GM19372 (cell line): Measurements from ENCODE around the gene DYRK1B.

Experiments used
- ATAC-seq: cut with Tn5 transposase; IDR thresholded peaks from one replicate; pipeline ENCODE4 v1.9.1; 2021; ENCODE audit warnings: mild to moderate bottlenecking, low read depth, moderate library complexity; ENCODE audit not compliant: unreplicated experiment

DYRK1B gene

DNA sequence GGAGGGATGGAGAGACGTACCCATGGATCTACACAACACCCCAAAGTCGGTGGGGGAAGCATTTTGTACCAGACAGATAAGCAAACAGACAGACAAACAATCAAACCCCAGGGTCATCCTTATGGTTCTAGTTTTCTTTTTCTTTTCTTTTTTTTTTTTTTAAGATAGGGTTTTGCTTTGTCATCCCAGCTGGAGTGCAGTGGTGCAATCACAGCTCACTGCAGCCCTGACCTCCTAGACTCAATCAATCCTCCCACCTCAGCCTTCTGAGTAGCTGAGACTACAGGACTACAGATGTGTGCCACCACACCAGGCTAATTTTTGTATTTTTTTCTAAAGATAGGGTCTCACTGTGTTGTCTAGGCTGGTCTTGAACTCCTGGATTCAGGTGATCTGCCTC lies 30.2 kb upstream of the DYRK1B start:
- ATAC-seq: no peak

DNA sequence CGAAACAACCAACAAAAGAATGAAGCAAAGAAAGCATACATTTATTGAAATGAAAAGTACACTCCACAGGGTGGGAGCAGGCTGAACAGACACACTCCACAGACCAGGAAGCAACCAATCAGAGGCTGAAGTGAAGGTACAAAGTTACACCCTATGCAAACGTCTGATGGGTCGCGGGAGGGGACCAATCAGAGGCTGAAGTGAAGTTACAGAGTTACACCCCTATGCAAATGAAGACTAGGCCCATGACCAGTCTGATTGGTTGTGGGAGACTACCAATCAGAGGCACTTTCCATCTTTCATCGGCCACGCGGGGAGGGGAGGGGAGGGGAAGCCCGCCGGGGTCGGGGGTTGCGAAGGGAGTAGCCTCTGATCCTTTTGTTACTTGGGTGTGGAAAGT lies 24.6 kb upstream of the DYRK1B start:
- no peak for ATAC-seq

DNA sequence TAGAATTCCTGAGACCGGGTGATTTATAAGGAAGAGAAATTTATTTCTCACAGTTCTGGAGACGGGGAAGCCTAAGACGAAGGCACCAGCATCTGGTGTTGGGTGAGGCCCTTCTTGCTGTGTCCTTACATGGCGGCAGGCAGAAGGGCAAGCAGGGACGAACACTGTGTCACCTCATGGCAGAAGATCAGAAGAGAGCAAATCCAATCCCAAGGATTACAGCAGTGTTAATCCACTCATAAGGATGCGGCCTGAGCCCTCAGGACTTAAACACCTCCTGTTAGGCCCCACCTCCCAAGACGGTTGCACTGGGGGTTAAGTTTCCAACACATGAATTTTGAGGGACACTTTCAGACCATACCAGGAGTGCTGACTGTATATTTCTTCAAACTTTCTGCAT lies 18.9 kb upstream of the DYRK1B start:
- ATAC-seq: no peak

DNA sequence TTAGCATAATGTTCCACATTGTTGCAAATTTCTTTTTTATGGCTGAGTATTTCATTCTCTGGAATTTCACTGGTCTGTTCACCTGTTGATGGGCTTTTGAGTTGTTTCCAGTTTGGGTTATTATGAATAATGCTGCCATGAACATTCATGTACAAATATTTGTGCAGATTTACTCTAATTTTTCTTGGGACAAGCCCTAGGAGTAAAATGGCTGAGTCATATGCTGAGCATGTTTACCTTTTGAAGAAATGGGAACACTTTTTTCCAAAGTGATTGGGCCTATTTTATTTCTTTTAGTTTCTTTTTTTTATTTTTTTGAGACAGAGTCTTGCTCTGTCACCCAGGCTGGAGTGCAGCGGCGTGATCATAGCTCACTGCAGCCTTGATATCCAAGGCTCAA lies 16.9 kb upstream of the DYRK1B start:
- ATAC-seq: no peak

DNA sequence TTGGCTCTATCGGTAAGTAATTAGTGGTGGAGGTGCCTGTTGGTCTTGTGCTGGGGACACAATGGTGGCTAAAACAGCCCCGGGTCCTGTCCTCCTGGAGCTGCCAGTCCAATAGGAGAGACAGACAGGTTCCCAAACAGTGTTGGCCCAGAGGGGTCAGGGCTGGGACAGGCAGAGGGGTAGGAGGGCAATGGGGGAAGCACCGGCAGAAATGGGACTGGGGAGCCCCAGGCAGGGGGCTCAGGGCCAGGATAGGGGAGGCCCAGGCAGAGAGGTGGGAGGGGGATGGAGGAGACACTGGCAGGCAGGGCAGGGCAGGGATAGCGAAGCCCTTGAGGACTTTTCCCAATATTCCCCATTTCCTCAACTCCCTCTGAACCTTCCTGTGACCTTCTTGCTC lies 14.4 kb upstream of the DYRK1B start:
- no peak for ATAC-seq

DNA sequence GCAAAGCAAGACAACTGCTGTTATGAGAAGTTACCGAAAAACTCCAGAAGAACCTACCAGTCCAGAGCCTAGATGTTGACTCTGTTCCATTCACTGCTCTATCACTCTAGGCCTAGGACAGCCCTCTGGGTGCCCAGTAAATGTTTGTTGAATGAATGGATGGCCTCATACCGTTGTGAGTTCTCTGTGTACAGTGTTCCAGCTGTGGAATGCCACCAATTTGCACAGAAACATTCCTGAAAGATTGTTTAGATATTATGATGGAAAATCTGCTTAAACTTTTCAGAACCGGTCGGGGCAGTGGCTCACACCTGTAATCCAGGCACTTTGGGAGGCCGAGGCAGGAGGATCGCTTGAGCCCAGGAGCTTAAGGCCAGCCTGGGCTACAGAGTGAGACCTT lies 13.6 kb upstream of the DYRK1B start:
- ATAC-seq: no peak

DNA sequence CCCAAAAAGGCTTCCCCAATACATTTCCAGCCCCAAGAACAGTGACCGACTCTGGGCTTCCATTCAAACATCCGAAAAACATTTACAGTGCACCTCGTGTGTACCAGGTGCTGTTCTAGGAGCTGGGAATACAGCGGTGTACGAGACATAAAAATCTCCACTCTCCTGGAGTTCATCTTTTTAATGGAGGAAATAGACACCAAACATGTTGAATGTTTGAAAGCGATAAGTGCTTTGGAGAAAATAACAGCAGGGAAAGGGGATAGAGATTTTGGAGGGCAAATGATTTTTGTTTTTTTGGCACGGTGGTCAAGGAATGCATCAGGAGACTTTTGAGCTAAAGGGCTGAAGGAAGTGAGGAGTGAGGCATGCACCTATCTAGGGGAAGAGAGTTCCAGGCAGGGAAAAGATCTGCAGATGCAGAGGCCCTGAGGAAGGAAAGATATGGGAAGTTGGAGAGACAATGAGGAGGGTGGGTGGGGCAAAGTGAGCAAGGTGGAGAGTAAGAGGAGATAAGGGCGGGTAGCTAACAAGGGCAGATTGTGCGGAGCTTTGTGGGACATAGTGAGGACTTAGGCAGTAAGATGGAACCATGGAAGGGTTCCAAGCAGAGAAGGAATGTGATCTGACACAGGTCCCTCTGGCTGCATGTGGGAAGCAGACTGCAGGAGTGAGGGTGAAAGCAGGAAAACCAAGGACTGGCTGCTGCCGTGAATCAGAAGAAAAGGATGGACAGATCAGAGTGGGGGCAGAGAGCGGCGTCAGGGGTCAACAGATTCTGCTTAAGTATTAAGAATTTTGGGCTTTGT lies 12.9 kb upstream of the DYRK1B start:
- ATAC-seq: no peak

DNA sequence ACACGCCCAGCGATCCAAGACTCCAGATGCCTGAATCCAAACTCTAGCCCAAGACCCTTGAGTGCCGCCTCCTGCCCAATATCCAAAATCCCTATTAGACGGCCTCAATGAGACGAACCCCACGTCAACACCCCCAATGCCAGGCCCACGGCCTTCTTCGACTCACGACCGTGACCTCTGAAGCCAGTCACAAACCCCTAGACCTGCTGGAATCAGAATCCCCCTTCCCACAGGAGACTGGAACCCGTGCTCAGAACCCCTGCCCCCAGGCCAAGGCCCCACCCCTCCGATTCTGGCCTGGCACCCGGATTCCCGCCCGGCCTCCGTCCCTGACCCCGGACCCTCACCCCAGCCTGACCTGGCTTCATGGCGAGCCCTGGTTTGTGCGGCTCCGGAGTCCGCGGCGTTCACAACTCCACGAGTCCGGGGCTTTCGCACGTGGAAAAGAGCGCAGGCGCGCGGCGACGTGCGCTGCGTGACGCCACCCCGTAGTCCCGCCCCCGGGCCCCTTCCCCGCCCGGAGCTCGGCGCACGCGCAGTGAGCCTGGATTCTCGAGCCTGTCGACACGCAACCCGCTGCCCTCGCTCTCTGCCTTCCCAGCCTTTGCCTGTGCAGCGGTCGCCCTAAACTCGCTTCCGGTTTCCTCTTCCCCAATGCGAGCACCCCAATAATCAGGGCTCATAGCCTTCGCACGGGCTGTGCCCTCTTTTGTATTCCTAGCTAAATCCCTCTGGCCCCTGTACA lies 12.1 kb upstream of the DYRK1B start, which contains the start of gene FBL:
FBL (minus strand) TSS at position 447 of the 745 bp plus-strand sequence; CDS start at position 368, 79 bp downstream.
- peak; percentile 85 for ATAC-seq

DNA sequence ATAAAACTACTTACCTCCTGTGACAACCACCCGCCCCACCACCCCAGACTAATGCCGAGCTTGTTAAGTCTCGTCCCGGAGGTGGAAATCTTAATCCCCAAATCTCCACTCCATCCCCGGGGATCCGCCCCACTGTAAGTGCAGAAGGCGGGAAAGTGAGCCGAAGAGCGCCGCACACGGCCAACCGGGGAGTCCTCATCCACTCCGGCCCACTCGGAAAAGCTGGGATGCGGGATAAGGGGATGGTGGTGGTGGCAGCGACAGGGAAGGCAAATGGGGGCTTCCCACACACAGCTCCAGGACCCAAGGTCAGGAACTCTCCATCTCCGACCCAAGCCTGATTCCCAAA lies 11.6 kb upstream of the DYRK1B start:
- no peak for ATAC-seq

DNA sequence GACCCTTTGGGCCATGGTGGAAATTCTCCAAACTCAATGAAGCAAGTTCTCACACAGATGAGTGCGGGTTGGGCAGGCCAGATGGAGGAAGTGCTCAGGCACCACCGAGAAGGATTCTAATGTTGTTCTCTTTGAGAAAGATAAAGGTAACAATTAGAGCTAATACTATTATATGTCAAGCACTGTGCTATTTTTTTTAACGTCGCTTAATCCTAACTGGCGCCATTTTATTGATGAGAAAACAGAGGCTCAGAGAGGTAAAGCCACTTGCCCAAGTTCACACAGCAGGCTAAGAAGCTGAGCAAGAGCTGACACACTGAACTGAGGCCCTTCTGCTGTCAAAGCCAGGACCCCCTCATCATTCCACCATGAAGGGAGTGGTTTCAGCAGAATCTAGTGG lies 11.2 kb upstream of the DYRK1B start:
- ATAC-seq: no peak

DNA sequence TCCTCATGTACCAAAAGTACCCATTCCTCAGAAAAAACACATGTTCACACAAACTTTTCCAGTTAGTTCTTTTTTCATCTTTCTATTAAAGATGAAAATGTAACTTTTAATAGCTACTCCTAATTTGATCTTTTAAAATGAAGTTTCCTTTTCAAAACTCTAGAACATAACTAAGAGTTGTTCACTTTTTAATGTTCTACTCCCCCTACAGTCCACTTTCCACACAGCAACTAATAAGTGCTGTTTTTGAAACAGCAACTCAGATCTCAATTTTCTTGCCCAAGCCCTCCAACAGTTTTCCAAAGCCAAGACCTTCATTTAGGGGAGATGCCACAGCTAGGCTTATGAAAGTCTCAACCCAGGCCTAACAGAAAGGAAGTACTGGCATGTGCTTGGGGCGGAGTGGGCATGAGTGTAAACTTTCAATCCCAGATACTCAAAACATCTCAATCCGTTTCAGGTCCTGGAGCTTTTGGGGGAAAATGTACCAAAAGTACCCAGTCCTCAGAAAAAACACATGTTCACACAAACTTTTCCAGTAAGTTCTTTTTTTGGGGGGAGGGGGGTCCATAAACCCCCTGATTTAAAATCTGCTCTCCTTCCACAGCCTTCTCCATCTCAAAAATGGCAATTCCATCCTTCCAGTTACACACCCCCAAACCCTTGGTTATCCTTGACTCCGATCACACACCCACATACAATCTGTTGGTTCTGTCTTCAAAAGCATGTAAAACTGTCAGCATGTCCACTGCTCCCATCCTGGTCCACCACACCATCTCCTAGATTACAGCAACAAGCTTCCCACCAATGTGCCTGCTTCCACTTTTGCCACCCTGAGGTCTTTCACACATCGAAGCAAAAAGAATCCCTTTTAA lies 10.2 kb upstream of the DYRK1B start:
- no peak for ATAC-seq

DNA sequence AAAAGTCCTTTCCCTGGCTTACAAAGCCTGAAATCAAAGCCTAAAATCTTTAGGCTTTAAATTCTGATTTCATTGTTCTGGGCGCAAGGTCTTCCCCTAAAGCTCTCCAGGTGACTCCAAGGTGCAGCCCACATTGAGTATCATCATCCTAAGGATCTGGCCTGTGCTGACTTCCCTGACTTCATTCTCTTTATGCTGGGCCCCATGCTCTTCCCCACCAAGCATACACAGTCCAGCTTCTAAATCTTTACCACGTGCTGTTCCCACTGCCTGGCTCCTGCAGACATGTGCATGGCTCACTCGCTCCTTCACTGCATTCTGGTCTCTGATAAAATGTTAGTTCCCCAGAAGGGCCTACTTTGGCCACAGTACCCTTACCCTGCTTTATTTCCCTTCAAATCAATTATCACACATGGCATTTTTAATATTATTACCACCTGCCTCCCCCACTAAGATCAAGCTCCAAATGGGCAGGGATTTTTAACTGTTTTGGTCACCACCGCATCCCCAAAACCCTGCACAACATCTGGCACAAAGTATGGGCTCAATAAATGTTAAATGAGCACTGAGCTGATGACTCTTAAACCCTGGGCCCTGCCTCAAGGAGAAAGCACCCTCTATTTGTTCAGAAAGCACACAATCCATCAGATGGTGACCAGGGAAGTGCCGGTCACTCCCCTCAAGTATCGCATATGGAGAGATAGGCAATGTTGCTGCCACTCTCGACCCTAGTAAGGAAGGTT lies 8.9 kb upstream of the DYRK1B start:
- ATAC-seq: no peak

DNA sequence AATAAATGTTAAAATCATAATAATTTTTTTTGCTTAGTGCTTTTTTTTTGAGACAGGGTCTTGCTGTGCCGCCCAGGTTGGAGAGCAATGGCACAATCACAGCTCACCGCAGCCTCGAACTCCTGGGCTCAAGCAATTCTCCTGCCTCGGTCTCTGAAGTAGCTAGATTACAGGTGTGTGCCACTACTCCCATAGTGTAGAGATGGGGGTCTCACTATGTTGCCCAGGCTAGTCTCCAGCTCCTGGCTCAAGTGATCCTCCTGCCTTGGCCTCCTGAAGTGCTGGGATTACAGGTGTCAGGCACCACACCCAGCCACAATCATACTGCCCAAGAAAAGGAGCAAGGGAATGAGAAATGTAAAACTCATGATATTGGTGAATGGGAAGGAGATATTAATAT lies 7.1 kb upstream of the DYRK1B start:
- ATAC-seq: no peak

DNA sequence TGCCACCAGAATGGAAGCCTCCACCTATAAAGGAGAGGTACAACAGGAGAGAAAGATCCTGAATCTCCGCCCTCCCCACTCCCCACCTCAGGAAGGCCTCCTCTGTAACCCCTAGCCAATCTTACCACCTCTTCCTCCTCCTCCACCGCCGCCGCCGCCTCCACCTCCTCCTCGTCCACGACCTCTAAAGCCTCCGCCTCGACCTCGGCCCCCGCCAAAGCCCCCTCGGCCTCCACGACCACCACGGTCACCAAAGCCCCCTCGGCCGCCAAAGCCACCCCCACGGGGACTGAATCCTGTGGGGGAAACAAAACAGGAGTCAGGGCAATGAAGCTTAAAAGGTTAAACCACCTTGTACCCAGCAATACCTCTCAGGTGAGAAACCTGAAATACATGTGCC lies 6.5 kb upstream of the DYRK1B start:
- no peak for ATAC-seq

DNA sequence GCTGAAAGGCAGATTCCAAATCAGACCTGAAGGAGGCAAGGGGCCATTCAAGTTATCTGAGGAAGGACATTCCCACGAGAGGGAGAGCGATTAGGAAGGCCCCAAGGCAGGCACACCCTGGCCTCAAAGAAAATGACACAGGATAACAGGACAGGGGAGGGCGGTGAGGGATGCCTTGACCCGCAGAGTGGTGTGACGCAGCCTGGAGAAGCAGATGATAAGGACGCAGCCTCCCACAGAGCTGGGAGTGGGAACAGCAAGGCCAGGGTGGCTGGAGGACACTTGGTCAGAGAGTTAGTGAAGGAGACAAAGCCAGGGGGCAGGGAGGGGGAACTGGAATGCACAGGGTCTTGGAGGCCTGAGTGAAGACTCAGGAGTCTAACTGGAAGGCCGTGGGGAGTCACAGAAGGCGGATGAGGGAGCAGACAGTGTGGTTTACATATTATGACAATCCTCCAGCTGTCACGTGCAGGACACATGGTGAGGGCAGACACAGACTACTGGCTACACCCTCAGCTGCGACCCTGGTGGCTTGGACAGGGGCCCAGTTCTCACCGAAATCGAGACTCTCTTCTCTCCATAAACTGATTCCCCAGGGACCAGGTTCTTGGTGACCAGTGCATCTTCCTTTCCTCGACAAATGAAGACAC lies 5.8 kb upstream of the DYRK1B start:
- no peak for ATAC-seq

DNA sequence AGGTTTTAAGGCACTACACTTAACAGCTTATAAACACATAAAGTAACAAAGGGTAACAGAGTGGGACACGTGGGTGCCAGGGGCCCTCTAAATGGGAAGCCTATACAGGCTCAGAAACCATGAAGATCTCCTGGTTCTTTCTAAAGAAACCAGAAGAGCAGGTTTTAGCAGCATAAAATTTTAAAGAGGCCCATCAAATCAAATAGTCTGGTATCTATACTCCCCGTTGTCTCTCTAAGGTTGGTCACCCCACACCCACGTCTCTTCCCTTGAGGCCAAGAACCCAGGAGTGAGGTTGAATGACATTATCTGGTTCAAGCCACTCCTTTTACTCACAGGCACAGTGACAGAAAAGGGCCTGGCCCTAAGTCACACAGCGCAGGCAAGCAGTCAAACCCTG lies 4.6 kb upstream of the DYRK1B start:
- ATAC-seq: no peak

DNA sequence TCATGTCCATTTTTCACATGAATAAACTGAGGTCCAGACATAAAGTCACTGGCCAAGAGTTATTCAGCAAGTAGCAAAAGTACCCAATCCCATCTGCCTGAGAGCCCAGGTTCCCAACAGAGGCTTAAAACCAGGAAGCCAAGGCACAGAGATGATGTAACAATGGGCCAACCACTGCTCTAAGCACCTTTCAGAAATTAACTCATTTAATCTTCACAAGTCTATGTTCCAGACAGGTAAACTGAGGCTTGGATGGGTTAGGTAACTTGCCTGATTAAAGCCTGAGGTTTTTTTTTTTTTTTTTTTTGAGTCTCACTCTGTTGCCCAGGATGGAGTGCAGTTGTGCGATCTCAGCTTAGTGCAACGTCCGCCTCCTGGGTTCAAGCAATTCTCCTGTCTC lies 4.0 kb upstream of the DYRK1B start:
- no peak for ATAC-seq

DNA sequence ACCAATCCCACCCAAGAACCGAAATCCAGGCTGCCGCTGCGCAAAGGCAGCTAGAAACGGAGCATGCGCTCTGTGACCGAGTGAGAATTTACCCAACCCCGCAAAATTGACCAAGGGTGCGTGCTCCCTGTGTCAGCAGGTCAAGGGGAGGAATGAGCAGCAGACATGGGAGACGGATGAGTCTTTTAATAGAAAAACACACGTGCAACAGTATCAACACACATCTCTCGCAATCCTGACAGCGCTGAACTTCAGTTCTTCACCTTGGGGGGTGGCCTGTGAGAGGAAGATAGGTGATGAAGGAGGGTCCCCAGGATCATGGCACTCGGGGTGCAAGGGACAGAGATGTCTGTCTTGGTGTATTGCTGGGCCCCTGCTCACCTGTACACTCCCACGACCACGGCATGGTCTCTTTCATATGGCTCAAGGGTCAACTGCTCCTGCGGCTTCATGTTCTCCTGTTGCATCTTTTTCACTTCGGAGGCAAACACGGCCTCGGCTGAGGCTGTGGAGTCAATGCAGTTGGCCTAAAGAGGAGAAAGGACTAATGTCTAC lies 402 bp upstream of the DYRK1B start:
- ATAC-seq: no peak

DNA sequence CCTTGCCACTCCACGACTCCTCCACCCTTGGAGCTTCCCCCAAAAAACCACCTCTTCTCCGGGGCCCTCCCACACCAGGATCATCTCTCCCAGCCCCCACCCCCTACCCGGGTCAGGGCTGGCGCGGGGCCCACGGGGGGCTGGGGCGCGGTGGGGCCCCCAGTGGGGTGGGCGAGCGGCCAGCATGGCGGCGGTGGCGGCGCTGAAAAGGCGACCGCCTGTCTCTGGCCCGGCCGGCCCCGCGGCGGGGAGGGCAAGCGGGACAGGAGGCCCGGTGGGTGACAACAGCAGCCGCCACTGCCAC lies 850 bp downstream of the DYRK1B start:
- no peak for ATAC-seq
